Stimulated activated naive B cell treated with anti-CD40 and anti-IgM and Interleukin-4, amounts not matched to agents 10 μg/mL and 1 μg/mL and 100 μg/mL, for 72 hours (primary cell): Measurements from ENCODE around the gene CHRM1.
A peak's percentile ranks its signal among the peaks of the same experiment; 100 is the strongest.

Source experiments
- ATAC-seq, 2 donors: fragments of 150-1000 bp; cut with Tn5 transposase; replicated peaks; 2 replicates each; pipeline ENCODE4 v1.10.0; 2021; ENCODE audit warnings: moderate library complexity in 1 of 2
- DNase-seq: peaks from one replicate; pipeline ENCODE4 v3.0.0; 2021
- H3K27ac Mint-ChIP-seq: one replicate; pipeline ENCODE4 v1.8.0; 2022; ENCODE audit warnings: mild to moderate bottlenecking, mixed read lengths
- H3K27me3 Mint-ChIP-seq, 2 donors: one replicate each; pipeline ENCODE4 v1.8.0; 2022; ENCODE audit warnings: mixed read lengths in 2 of 2
- H3K36me3 Mint-ChIP-seq, 2 donors: one replicate each; pipeline ENCODE4 v1.8.0; 2022; ENCODE audit warnings: mixed read lengths in 2 of 2, mild to moderate bottlenecking in 1 of 2
- H3K4me1 Mint-ChIP-seq, 2 donors: one replicate each; pipeline ENCODE4 v1.8.0; 2022; ENCODE audit warnings: mixed read lengths in 2 of 2, mild to moderate bottlenecking in 1 of 2
- H3K4me3 Mint-ChIP-seq, 2 donors: one replicate each; pipeline ENCODE4 v1.8.0; 2022; ENCODE audit warnings: mild to moderate bottlenecking in 2 of 2, mixed read lengths in 2 of 2, moderate library complexity in 1 of 2
- H3K9me3 Mint-ChIP-seq, 2 donors: one replicate each; pipeline ENCODE4 v1.8.0; 2022; ENCODE audit warnings: mixed read lengths in 2 of 2, mild to moderate bottlenecking in 1 of 2

CHRM1 gene

GRCh38 chr11:62933750-62934495 lies 12.8 kb upstream of the CHRM1 start:
- no peak for DNase-seq

GRCh38 chr11:62933285-62933684 lies 12.1 kb upstream of the CHRM1 start:
- H3K27me3 Mint-ChIP-seq: peaks cover 53 to 61% of the 10 kb centered on the region in 2 donors

More at GRCh38 chr11:62933750-62934495, 12.8 kb upstream of the CHRM1 start:
- ATAC-seq: no peak
- Mint-ChIP-seq H3K27me3 (peaks cover 47 to 54% of the 10 kb centered on the region in 2 donors), H3K27ac (no peak overlapping the region), H3K36me3 (peaks cover 1 to 5% of the 10 kb centered on the region in 2 donors), H3K4me3 (no peak overlapping the region), H3K9me3 (peaks cover 7 to 9% of the 10 kb centered on the region in 2 donors), H3K4me1 (no peaks in the 10 kb centered on the region)

GRCh38 chr11:62931499-62932278 lies 10.5 kb upstream of the CHRM1 start:
- ATAC-seq: no peak
- no peaks in the 10 kb centered on the region for H3K36me3 Mint-ChIP-seq
- H3K27me3 Mint-ChIP-seq: peaks cover 55 to 62% of the 10 kb centered on the region in 2 donors
- peaks cover 0 to 1% of the 10 kb centered on the region in 2 donors for H3K4me1 Mint-ChIP-seq
- no peak overlapping the region for H3K4me3 Mint-ChIP-seq
- no peak overlapping the region for H3K27ac Mint-ChIP-seq
- DNase-seq: no peak
- no peaks in the 10 kb centered on the region for H3K9me3 Mint-ChIP-seq

More at GRCh38 chr11:62933285-62933684, 12.1 kb upstream of the CHRM1 start:
- H3K27ac Mint-ChIP-seq: no peak overlapping the region
- no peak overlapping the region for H3K4me3 Mint-ChIP-seq
- H3K9me3 Mint-ChIP-seq: peaks cover 7 to 9% of the 10 kb centered on the region in 2 donors
- DNase-seq: no peak
- no peak for ATAC-seq
- H3K36me3 Mint-ChIP-seq: peaks cover 1 to 5% of the 10 kb centered on the region in 2 donors
- H3K4me1 Mint-ChIP-seq: no peaks in the 10 kb centered on the region

- DNase-seq: no peak
- Mint-ChIP-seq H3K27me3 (peaks cover 63 to 72% of the 10 kb centered on the region in 2 donors), H3K9me3 (no peaks in the 10 kb centered on the region), H3K27ac (no peak overlapping the region), H3K4me1 (peaks cover 5 to 12% of the 10 kb centered on the region in 2 donors), H3K4me3 (no peak overlapping the region), H3K36me3 (no peaks in the 10 kb centered on the region)
- ATAC-seq: no peak
Measured at GRCh38 chr11:62930666-62931065, 9.5 kb upstream of the CHRM1 start.

GRCh38 chr11:62930157-62930556 lies 9.0 kb upstream of the CHRM1 start:
- H3K27me3 Mint-ChIP-seq: peaks cover 68 to 77% of the 10 kb centered on the region in 2 donors
- ATAC-seq: no peak

GRCh38 chr11:62928011-62928410 lies 6.8 kb upstream of the CHRM1 start:
- Mint-ChIP-seq H3K4me1 (peaks cover 14 to 29% of the 10 kb centered on the region in 2 donors), H3K36me3 (no peaks in the 10 kb centered on the region), H3K9me3 (no peaks in the 10 kb centered on the region), H3K27ac (no peak overlapping the region), H3K27me3 (peaks cover 69 to 82% of the 10 kb centered on the region in 2 donors), H3K4me3 (no peak overlapping the region)
- no peak for DNase-seq
- ATAC-seq: no peak

More at GRCh38 chr11:62930157-62930556, 9.0 kb upstream of the CHRM1 start:
- no peaks in the 10 kb centered on the region for H3K9me3 Mint-ChIP-seq
- H3K4me3 Mint-ChIP-seq: no peak overlapping the region
- no peak overlapping the region for H3K27ac Mint-ChIP-seq
- DNase-seq: no peak
- peaks cover 8 to 17% of the 10 kb centered on the region in 2 donors for H3K4me1 Mint-ChIP-seq
- H3K36me3 Mint-ChIP-seq: no peaks in the 10 kb centered on the region

GRCh38 chr11:62926680-62927455 lies 5.7 kb upstream of the CHRM1 start:
- H3K27ac Mint-ChIP-seq: peak overlapping the region; percentile 37
- H3K27me3 Mint-ChIP-seq: peaks cover 75 to 84% of the 10 kb centered on the region in 2 donors
- peak overlapping the region; percentile 56 to 69 for H3K4me3 Mint-ChIP-seq

GRCh38 chr11:62925745-62926679 lies 4.8 kb upstream of the CHRM1 start:
- Mint-ChIP-seq H3K9me3 (no peaks in the 10 kb centered on the region), H3K36me3 (no peaks in the 10 kb centered on the region), H3K27me3 (peaks cover 76 to 84% of the 10 kb centered on the region in 2 donors), H3K4me1 (peaks cover 19 to 37% of the 10 kb centered on the region in 2 donors), H3K4me3 (peak overlapping the region; percentile 62 to 69), H3K27ac (peak overlapping the region; percentile 37)
- ATAC-seq: no peak
- DNase-seq: no peak

More at GRCh38 chr11:62926680-62927455, 5.7 kb upstream of the CHRM1 start:
- Mint-ChIP-seq H3K9me3 (no peaks in the 10 kb centered on the region), H3K4me1 (peaks cover 19 to 37% of the 10 kb centered on the region in 2 donors), H3K36me3 (no peaks in the 10 kb centered on the region)
- DNase-seq: no peak
- ATAC-seq: no peak

GRCh38 chr11:62925308-62925707 lies 4.1 kb upstream of the CHRM1 start:
- H3K4me3 Mint-ChIP-seq: peak overlapping the region; percentile 62 to 69
- no peaks in the 10 kb centered on the region for H3K36me3 Mint-ChIP-seq
- H3K4me1 Mint-ChIP-seq: peaks cover 19 to 37% of the 10 kb centered on the region in 2 donors
- H3K9me3 Mint-ChIP-seq: no peaks in the 10 kb centered on the region
- no peak overlapping the region for H3K27ac Mint-ChIP-seq
- no peak for DNase-seq
- H3K27me3 Mint-ChIP-seq: peaks cover 76 to 84% of the 10 kb centered on the region in 2 donors
- ATAC-seq: no peak

GRCh38 chr11:62923601-62924411 lies 2.6 kb upstream of the CHRM1 start:
- H3K27ac Mint-ChIP-seq: no peak overlapping the region
- ATAC-seq (peak; percentile 58 to 74), DNase-seq (no peak)
- H3K9me3 Mint-ChIP-seq: no peaks in the 10 kb centered on the region
- no peaks in the 10 kb centered on the region for H3K36me3 Mint-ChIP-seq
- H3K27me3 Mint-ChIP-seq: peaks cover 74 to 80% of the 10 kb centered on the region in 2 donors
- peak overlapping the region; percentile 60 to 66 for H3K4me3 Mint-ChIP-seq
- peaks cover 19 to 37% of the 10 kb centered on the region in 2 donors for H3K4me1 Mint-ChIP-seq

- peak; percentile 38 to 42 for ATAC-seq
- peaks cover 19 to 37% of the 10 kb centered on the region in 2 donors for H3K4me1 Mint-ChIP-seq
- no peak for DNase-seq
- no peaks in the 10 kb centered on the region for H3K9me3 Mint-ChIP-seq
- no peaks in the 10 kb centered on the region for H3K36me3 Mint-ChIP-seq
- peak overlapping the region in 1 of 2 donors; percentile 9 for H3K4me3 Mint-ChIP-seq
- H3K27ac Mint-ChIP-seq: no peak overlapping the region
- H3K27me3 Mint-ChIP-seq: peaks cover 70 to 78% of the 10 kb centered on the region in 2 donors
Measured at GRCh38 chr11:62922653-62923431, 1.7 kb upstream of the CHRM1 start.

GRCh38 chr11:62922189-62922589 lies 1.0 kb upstream of the CHRM1 start:
- Mint-ChIP-seq H3K27ac (no peak overlapping the region), H3K4me1 (peaks cover 19 to 37% of the 10 kb centered on the region in 2 donors), H3K27me3 (peaks cover 65 to 71% of the 10 kb centered on the region in 2 donors), H3K36me3 (no peaks in the 10 kb centered on the region), H3K4me3 (no peak overlapping the region), H3K9me3 (no peaks in the 10 kb centered on the region)
- ATAC-seq: peak in 1 of 2 donors; percentile 13
- no peak for DNase-seq
